ENCODE results near the gene MTR. TPM values are rescaled to one million over a fixed set of nuclear protein-coding genes. Genes with fewer than 3 reads are reported as not detected.
A peak's percentile ranks its signal among the peaks of the same experiment; 100 is the strongest.

The MTR gene
- total and polyA plus RNA-seq, 7 experiments from 2014 or later: 19.8 to 78.8 (median 46.4) TPM

DNA sequence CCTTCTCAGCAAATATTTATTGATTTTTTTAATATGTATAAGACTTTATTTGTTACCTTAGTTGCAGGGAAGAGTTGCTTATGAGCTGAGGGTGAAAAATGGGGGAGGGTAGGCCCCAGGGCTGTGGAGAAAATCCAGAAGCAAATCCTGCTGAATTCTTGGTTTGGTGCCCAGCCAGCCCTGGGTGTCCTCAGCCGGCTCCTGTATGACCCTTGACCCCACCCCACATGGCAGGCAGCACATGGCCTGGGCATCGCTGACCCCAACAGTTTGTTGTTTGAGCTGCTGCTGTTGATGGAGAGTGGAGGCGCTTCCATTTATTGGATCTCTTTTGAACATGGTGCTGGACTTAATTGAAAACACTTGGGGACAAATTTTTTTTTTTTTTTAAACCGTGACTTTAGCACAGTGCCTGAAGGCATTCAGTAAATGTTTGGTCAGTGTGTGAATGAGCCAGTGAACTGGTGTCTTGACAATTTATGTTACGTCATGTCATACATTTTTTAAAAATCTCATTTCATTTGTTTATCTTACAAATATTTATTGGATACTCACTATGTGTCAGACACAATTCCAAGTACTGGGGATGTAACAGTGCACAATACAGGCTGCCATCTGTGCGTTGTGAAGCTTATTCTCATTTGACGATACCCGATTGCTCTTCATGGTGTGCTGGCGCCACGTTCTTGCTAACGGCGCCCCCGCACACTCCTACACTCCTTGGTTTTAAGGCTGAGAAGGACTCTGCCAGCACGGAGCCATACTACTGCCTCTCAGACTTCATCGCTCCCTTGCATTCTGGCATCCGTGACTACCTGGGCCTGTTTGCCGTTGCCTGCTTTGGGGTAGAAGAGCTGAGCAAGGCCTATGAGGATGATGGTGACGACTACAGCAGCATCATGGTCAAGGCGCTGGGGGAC, 98.8 kb downstream of the MTR start:
- Histone ChIP-seq H3K4me3 (ENCODE audit: low read length) (no peak overlapping the region), H3K27me3 (ENCODE audit: control insufficient read depth in 2 of 2, insufficient read depth in 2 of 2, low read length in 2 of 2) (no peaks in the 10 kb centered on the region), H3K4me1 (ENCODE audit: control insufficient read depth in 2 of 2, insufficient read depth in 2 of 2, low read length in 2 of 2) (no peaks in the 10 kb centered on the region), H3K9me3 (ENCODE audit: control insufficient read depth in 2 of 3, low read length in 3 of 3) (no peaks in the 10 kb centered on the region), H3K36me3 (ENCODE audit: control insufficient read depth in 2 of 3, insufficient read depth in 3 of 3, low read length in 3 of 3) (peaks cover 0 to 93% (median 38%) of the 10 kb centered on the region in 3 experiments), H3K27ac (ENCODE audit: low read depth, low read length) (no peak overlapping the region)
- POLR2A ChIA-PET: no interaction called here
- intact Hi-C loops (cut with micrococcal nuclease): no loop called here
- Mint-ChIP-seq H3K4me1 (peaks cover 0 to 6% (median 0%) of the 10 kb centered on the region in 7 donors), H3K36me3 (peaks cover 21 to 87% (median 64%) of the 10 kb centered on the region in 5 donors), H3K4me3 (no peak overlapping the region), H3K27me3 (no peaks in the 10 kb centered on the region), H3K9me3 (peaks cover 0 to 1% (median 0%) of the 10 kb centered on the region in 11 donors), H3K27ac (no peak overlapping the region)
- CTCF ChIA-PET: no interaction called here
- ATAC-seq: no peak
- DNase-seq: no peak

DNA sequence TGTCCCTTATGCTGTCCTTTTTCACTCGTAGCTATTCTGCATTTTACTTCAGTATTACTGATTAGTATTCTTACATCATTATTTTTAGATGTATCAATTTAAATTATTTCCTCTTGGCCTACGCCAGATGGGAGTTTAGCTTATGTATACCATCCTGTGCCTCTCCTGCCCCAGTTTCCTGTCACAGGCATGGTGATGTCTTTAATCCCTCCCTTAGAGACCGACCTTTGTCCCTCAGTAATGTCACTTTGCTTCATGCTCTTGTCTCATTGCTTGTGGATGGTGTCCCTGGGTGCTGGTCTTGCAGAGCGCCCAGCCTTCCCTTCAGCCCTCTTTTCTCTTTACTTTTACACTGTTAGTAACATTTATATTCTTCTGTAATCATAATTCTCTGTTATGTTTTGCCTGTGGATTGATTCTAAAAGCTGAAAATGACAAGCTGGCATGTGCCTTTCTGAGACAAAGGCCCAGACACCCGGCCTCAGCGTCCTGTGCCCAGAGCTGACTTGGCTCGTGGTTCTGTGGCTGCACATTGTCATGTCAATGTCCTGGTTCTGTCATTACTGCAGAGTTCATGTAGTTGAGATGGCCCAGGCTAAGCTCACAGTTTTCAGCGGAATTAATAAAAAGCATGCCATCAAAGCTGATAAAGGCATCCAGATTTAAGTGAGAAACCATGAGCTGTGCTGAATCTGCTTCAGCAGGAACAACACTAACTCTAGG, 100.7 kb downstream of the MTR start:
- H3K27ac Mint-ChIP-seq: peak overlapping the region in 1 of 9 donors; percentile 12
- ChIA-PET CTCF (no interaction called here), POLR2A (no interaction called here)
- ATAC-seq (no peak), DNase-seq (no peak)
- Histone ChIP-seq H3K27me3 (ENCODE audit: control insufficient read depth in 2 of 2, insufficient read depth in 2 of 2, low read length in 2 of 2) (no peaks in the 10 kb centered on the region), H3K36me3 (ENCODE audit: control insufficient read depth in 2 of 3, insufficient read depth in 3 of 3, low read length in 3 of 3) (peaks cover 0 to 84% (median 36%) of the 10 kb centered on the region in 3 experiments), H3K4me1 (ENCODE audit: control insufficient read depth in 2 of 2, insufficient read depth in 2 of 2, low read length in 2 of 2) (no peaks in the 10 kb centered on the region), H3K9me3 (ENCODE audit: control insufficient read depth in 2 of 3, low read length in 3 of 3) (peaks cover 0 to under 1% (median 0%) of the 10 kb centered on the region in 3 experiments), H3K4me3 (ENCODE audit: low read length) (no peak overlapping the region), H3K27ac (ENCODE audit: low read depth, low read length) (no peak overlapping the region)
- intact Hi-C loops (cut with micrococcal nuclease): no loop called here
- no peak overlapping the region for H3K4me3 Mint-ChIP-seq
- H3K9me3 Mint-ChIP-seq: peaks cover 0 to 4% (median 1%) of the 10 kb centered on the region in 11 donors
- H3K36me3 Mint-ChIP-seq: peaks cover 31 to 86% (median 75%) of the 10 kb centered on the region in 5 donors
- H3K27me3 Mint-ChIP-seq: no peaks in the 10 kb centered on the region
- H3K4me1 Mint-ChIP-seq: peaks cover 0 to 6% (median 0%) of the 10 kb centered on the region in 7 donors

- CTCF ChIA-PET: no interaction called here
- DNase-seq (no peak), ATAC-seq (no peak)
- Mint-ChIP-seq H3K36me3 (peaks cover 34 to 87% (median 74%) of the 10 kb centered on the region in 5 donors), H3K27me3 (no peaks in the 10 kb centered on the region), H3K9me3 (peaks cover 0 to 10% (median 5%) of the 10 kb centered on the region in 11 donors), H3K27ac (peak overlapping the region in 4 of 9 donors; percentile 9 to 46 (median 36)), H3K4me3 (no peak overlapping the region), H3K4me1 (peaks cover 0 to 6% (median 0%) of the 10 kb centered on the region in 7 donors)
- peaks cover 0 to 4% (median 0%) of the 10 kb centered on the region in 3 experiments for H3K9me3 ChIP-seq (ENCODE audit: control insufficient read depth in 2 of 3, low read length in 3 of 3)
- intact Hi-C loops (cut with micrococcal nuclease): no loop called here
- POLR2A ChIA-PET: no interaction called here
- no peaks in the 10 kb centered on the region for H3K4me1 ChIP-seq (ENCODE audit: control insufficient read depth in 2 of 2, insufficient read depth in 2 of 2, low read length in 2 of 2)
- no peak overlapping the region for H3K4me3 ChIP-seq (ENCODE audit: low read length)
- H3K27ac ChIP-seq (ENCODE audit: low read depth, low read length): no peak overlapping the region
- H3K27me3 ChIP-seq (ENCODE audit: control insufficient read depth in 2 of 2, insufficient read depth in 2 of 2, low read length in 2 of 2): no peaks in the 10 kb centered on the region
- peaks cover 0 to 84% (median 27%) of the 10 kb centered on the region in 3 experiments for H3K36me3 ChIP-seq (ENCODE audit: control insufficient read depth in 2 of 3, insufficient read depth in 3 of 3, low read length in 3 of 3)
These were observed 101.6 kb downstream of the MTR start for GRCh38 chr1:236896716-236897115.

DNA sequence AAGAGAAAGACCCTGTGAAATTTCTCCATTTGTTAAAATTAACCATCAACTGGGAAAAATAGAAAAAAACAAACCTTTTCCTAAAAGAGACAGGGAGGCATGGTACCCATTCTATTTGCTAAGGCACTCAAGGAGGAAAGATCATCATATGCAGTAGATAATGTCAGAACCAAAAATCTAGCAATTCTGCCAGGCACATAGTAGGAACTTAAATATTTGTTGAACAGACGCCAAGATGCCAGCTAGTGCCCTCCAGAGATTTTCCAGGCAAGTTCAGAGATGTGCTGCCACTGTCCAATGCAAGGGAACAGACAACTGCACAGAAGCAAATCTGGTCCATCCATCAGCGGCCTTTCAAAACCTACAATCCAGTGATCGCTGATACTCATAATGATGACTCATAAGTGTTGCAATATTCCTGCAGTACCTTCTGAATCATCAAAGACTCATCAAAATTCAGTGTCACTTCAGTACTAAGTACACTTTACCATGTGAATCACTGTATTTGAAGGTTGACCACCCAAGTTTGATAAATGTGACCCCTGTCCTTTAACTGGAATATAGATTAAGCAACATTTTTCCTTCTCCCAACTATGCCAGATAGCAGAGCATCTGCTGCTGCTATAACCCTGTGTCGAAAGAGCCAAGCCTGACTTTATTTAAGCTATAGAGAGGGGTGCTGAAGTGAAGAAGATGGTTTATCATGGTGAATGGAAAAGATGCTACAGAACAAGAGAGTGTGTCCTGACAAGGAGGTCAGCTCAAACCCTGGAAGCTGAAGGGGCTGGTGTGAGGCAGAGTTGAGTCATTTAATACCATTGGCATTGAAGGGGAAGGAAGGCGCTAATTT, 110.0 kb downstream of the MTR start:
- H3K4me3 Mint-ChIP-seq: peak overlapping the region in 1 of 10 donors; percentile 8
- no peak overlapping the region for H3K4me3 ChIP-seq (ENCODE audit: low read length)
- H3K27ac ChIP-seq (ENCODE audit: low read depth, low read length): no peak overlapping the region
- intact Hi-C loops (cut with micrococcal nuclease): no loop called here
- H3K4me1 Mint-ChIP-seq: peaks cover 0 to 3% (median 0%) of the 10 kb centered on the region in 7 donors
- ATAC-seq: peak; percentile 59
- no peaks in the 10 kb centered on the region for H3K27me3 Mint-ChIP-seq
- peaks cover 0 to 15% (median 0%) of the 10 kb centered on the region in 3 experiments for H3K36me3 ChIP-seq (ENCODE audit: control insufficient read depth in 2 of 3, insufficient read depth in 3 of 3, low read length in 3 of 3)
- no peaks in the 10 kb centered on the region for H3K4me1 ChIP-seq (ENCODE audit: control insufficient read depth in 2 of 2, insufficient read depth in 2 of 2, low read length in 2 of 2)
- no peaks in the 10 kb centered on the region for H3K27me3 ChIP-seq (ENCODE audit: control insufficient read depth in 2 of 2, insufficient read depth in 2 of 2, low read length in 2 of 2)
- ChIA-PET CTCF (no interaction called here), POLR2A (no interaction called here)
- peaks cover 0 to 26% (median 11%) of the 10 kb centered on the region in 11 donors for H3K9me3 Mint-ChIP-seq
- H3K27ac Mint-ChIP-seq: peak overlapping the region in 2 of 9 donors; percentile 43 to 50
- DNase-seq: no peak
- H3K9me3 ChIP-seq (ENCODE audit: control insufficient read depth in 2 of 3, low read length in 3 of 3): peaks cover 0 to 4% (median 0%) of the 10 kb centered on the region in 3 experiments
- H3K36me3 Mint-ChIP-seq: peaks cover 10 to 36% (median 24%) of the 10 kb centered on the region in 5 donors

DNA sequence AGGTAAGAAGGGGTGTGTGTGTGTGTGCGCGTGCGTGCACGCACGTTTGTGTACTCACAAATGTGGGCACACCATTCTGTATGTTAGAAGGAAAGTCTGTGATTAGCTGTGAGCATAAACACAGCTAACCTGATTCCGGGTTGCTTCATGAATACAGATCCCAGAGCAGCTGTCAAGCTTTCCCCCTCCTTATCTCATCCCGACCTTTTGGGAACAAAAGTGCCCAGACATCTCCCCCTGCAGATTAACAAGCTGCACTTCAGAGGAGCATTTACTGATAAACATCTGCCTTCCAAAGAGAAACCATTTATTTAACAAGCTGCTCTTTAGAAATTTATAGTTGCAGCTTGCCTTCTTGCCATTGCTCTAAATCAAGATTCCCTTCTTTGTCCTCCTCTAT, 112.1 kb downstream of the MTR start:
- no peak for ATAC-seq
- no peaks in the 10 kb centered on the region for H3K27me3 Mint-ChIP-seq

DNA sequence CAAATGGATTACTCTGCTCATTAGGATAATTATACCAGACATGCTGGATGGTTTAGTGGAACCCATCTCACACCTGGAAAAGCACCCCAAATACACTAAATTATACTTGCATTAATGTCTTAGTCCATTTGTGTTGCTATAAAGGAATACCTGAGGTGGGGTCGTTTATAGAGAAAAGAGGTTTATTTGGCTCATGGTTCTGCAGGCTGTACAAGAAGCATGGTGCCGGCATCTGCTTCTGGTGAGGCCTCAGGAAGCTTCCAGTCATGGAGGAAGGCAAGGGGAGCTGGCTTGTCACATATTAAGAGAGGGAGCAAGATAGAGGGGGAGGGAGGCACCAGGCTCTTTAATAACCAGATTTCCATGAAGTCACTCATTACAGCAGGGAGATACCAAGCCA, 113.6 kb downstream of the MTR start:
- no peaks in the 10 kb centered on the region for H3K36me3 ChIP-seq (ENCODE audit: control insufficient read depth in 2 of 3, insufficient read depth in 3 of 3, low read length in 3 of 3)
- Mint-ChIP-seq H3K36me3 (peaks cover 0 to 14% (median 5%) of the 10 kb centered on the region in 5 donors), H3K4me3 (no peak overlapping the region), H3K4me1 (peaks cover 0 to 3% (median 0%) of the 10 kb centered on the region in 7 donors), H3K27ac (no peak overlapping the region), H3K9me3 (peaks cover 0 to 15% (median 6%) of the 10 kb centered on the region in 11 donors), H3K27me3 (no peaks in the 10 kb centered on the region)
- CTCF ChIA-PET: no interaction called here
- no peak for ATAC-seq
- H3K9me3 ChIP-seq (ENCODE audit: control insufficient read depth in 2 of 3, low read length in 3 of 3): no peaks in the 10 kb centered on the region
- no peaks in the 10 kb centered on the region for H3K4me1 ChIP-seq (ENCODE audit: control insufficient read depth in 2 of 2, insufficient read depth in 2 of 2, low read length in 2 of 2)
- no peak overlapping the region for H3K27ac ChIP-seq (ENCODE audit: low read depth, low read length)
- DNase-seq: no peak
- H3K27me3 ChIP-seq (ENCODE audit: control insufficient read depth in 2 of 2, insufficient read depth in 2 of 2, low read length in 2 of 2): no peaks in the 10 kb centered on the region
- intact Hi-C loops (cut with micrococcal nuclease): no loop called here
- H3K4me3 ChIP-seq (ENCODE audit: low read length): no peak overlapping the region
- POLR2A ChIA-PET: no interaction called here

More for the DNA sequence above, 112.1 kb downstream of the MTR start:
- H3K27ac ChIP-seq (ENCODE audit: low read depth, low read length): no peak overlapping the region
- no peaks in the 10 kb centered on the region for H3K27me3 ChIP-seq (ENCODE audit: control insufficient read depth in 2 of 2, insufficient read depth in 2 of 2, low read length in 2 of 2)
- CTCF ChIA-PET: no interaction called here
- no peak overlapping the region for H3K4me3 Mint-ChIP-seq
- H3K4me1 ChIP-seq (ENCODE audit: control insufficient read depth in 2 of 2, insufficient read depth in 2 of 2, low read length in 2 of 2): no peaks in the 10 kb centered on the region
- H3K9me3 Mint-ChIP-seq: peaks cover 0 to 15% (median 6%) of the 10 kb centered on the region in 11 donors
- POLR2A ChIA-PET: interaction anchor here (1.3 kb wide), 1 partner anchor 18 kb away, joined by 3 read pairs; no protein-coding TSS in a partner anchor
- intact Hi-C loops (cut with micrococcal nuclease): no loop called here
- DNase-seq: no peak
- no peak overlapping the region for H3K27ac Mint-ChIP-seq
- H3K36me3 ChIP-seq (ENCODE audit: control insufficient read depth in 2 of 3, insufficient read depth in 3 of 3, low read length in 3 of 3): no peaks in the 10 kb centered on the region
- H3K9me3 ChIP-seq (ENCODE audit: control insufficient read depth in 2 of 3, low read length in 3 of 3): no peaks in the 10 kb centered on the region
- peaks cover 0 to 19% (median 6%) of the 10 kb centered on the region in 5 donors for H3K36me3 Mint-ChIP-seq
- H3K4me3 ChIP-seq (ENCODE audit: low read length): no peak overlapping the region
- H3K4me1 Mint-ChIP-seq: peaks cover 0 to 3% (median 0%) of the 10 kb centered on the region in 7 donors
